Thyroid gland (tissue), 4 donors: ENCODE measurements around the gene YTHDC2. TPM values are rescaled to one million over a fixed set of nuclear protein-coding genes. Genes with fewer than 3 reads are reported as not detected.

Experiments
- DNase-seq, 2 donors: peaks; one replicate each; pipeline ENCODE4 v3.0.0-alpha.2; 2019
- H3K27ac ChIP-seq, 3 donors: fragments of 200-600 bp; sonication (generic); 1 replicate in 2 of 3; 2 replicates in 1 of 3; pipeline ENCODE4 v1.5.1; 2016 to 2019; ENCODE audit warnings: mild to moderate bottlenecking in 1 of 3, moderate library complexity in 1 of 3
- H3K27me3 ChIP-seq: fragments of 200-600 bp; sonication (generic); one replicate; pipeline ENCODE4 v1.5.1; 2019
- H3K36me3 ChIP-seq, 2 donors: fragments of 200-600 bp; sonication (generic); one replicate each; pipeline ENCODE4 v1.5.1; 2016 to 2019
- H3K4me1 ChIP-seq, 2 donors: fragments of 200-600 bp; sonication (generic); one replicate each; pipeline ENCODE4 v1.5.1; 2017 to 2019
- H3K4me3 ChIP-seq, 3 donors: fragments of 200-600 bp; sonication (generic); replicated peaks in 1 of 3; 1 replicate in 2 of 3; 2 replicates in 1 of 3; pipeline ENCODE4 v1.5.1; 2016; ENCODE audit warnings: mild to moderate bottlenecking in 1 of 3
- H3K9me3 ChIP-seq: fragments of 200-600 bp; sonication (generic); one replicate; pipeline ENCODE4 v1.5.1; 2017
- POLR2A ChIP-seq, 2 donors: fragments of 450-650 bp; IDR thresholded peaks; one replicate each; pipeline ENCODE4 v1.6.1; 2017; ENCODE audit warnings: antibody characterized with exemption in 2 of 2, mild to moderate bottlenecking in 2 of 2, moderate library complexity in 1 of 2
- WGBS, 2 donors: methylation state at CpG; one replicate each; pipeline ENCODE4 v1.1.5; 2017; 5-methylcytosine and 5-hydroxymethylcytosine counted together
- intact Hi-C: fragments of 100-400 bp; cut with DNase I; formaldehyde crosslinking; loops from one replicate; pipeline ENCODE4 v1.15.1; 2023
- total RNA-seq, 4 donors: library from RNA; depleted of rRNA; stranded (reverse); fragments of >200 nt; gene quantifications; one replicate each; pipeline ENCODE4 v1.2.3, GENCODE V29; 2016
- TF ChIP-seq, protein P1 (sequence below), 6 experiments: fragments of 200-600 bp in 3 of 6; fragments of 450-650 bp in 3 of 6; sonication (generic) in 3 of 6; IDR thresholded peaks; one replicate each; pipeline ENCODE4 v1.5.1; 2016 to 2019; ENCODE audit warnings: antibody characterized with exemption in 6 of 6, mild to moderate bottlenecking in 2 of 6, inconsistent platforms in 1 of 6, moderate library complexity in 1 of 6

The YTHDC2 gene
- total RNA-seq, 4 donors from 2014 or later, result 29.6 to 55.6 (median 41.7) TPM

DNA sequence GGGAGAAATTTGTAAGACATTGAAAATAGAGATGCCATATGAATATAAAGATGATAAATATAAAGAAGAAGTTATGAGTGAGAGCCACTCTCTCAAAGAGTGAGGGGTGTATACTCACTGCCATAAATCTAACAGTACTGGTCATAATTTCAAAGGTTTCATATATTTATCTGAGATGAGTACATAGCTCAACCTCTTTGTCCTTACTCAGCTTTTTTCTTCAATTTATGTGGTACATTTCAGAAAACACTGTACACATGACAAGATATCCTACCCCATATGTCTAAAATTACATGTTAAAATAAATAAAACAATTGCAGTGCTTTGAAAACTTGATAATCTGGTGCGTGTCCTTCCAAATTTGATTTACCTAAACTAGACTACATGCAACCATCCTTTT is 20.0 kb upstream of the YTHDC2 start:
- intact Hi-C loops, result no loop called here
- TF ChIP-seq POLR2A (IDR thresholded peaks at IDR 0.05), result no peak
- TF ChIP-seq, protein P1, sequence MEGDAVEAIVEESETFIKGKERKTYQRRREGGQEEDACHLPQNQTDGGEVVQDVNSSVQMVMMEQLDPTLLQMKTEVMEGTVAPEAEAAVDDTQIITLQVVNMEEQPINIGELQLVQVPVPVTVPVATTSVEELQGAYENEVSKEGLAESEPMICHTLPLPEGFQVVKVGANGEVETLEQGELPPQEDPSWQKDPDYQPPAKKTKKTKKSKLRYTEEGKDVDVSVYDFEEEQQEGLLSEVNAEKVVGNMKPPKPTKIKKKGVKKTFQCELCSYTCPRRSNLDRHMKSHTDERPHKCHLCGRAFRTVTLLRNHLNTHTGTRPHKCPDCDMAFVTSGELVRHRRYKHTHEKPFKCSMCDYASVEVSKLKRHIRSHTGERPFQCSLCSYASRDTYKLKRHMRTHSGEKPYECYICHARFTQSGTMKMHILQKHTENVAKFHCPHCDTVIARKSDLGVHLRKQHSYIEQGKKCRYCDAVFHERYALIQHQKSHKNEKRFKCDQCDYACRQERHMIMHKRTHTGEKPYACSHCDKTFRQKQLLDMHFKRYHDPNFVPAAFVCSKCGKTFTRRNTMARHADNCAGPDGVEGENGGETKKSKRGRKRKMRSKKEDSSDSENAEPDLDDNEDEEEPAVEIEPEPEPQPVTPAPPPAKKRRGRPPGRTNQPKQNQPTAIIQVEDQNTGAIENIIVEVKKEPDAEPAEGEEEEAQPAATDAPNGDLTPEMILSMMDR (IDR thresholded peaks at IDR 0.05), result no peak
- H3K4me1 ChIP-seq, result peaks cover 0 to 4% of the 10 kb centered on the region in 2 donors
- no peak for DNase-seq
- no peak overlapping the region for H3K4me3 ChIP-seq
- 78 to 91% methylated on average over 1 of the region's 1 CpG for WGBS, 2 donors
- H3K36me3 ChIP-seq, result no peaks in the 10 kb centered on the region
- no peaks in the 10 kb centered on the region for H3K9me3 ChIP-seq
- H3K27me3 ChIP-seq, result no peaks in the 10 kb centered on the region
- no peak overlapping the region for H3K27ac ChIP-seq

DNA sequence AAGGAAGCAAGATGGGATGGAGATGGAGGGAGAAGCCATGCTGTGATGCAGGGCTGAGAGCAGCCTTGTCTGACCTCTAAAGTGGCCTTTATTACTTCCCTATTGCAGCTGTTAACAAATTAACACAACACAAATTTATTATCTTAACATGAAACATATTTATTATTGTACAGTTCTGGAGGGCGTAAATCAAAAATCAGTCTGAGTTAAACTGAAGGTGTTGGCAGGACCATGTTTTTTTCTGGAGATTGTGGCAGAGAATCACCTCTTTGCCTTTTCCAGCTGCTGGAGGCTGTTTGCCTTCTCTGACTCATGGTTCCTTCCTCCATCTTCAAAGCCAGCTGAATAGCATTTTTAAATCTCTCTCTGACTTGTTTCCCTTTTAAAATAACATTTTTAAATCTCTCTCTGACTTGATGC is 18.1 kb upstream of the YTHDC2 start:
- no peak overlapping the region for H3K4me3 ChIP-seq
- no peak for DNase-seq
- H3K9me3 ChIP-seq, result no peaks in the 10 kb centered on the region
- no peak overlapping the region for H3K27ac ChIP-seq
- intact Hi-C loops, result no loop called here
- H3K4me1 ChIP-seq, result no peaks in the 10 kb centered on the region
- no peaks in the 10 kb centered on the region for H3K27me3 ChIP-seq
- no peaks in the 10 kb centered on the region for H3K36me3 ChIP-seq
- 82 to 83% methylated on average over 1 of the region's 1 CpG for WGBS, 2 donors
- no peak for TF ChIP-seq POLR2A (IDR thresholded peaks at IDR 0.05)
- TF ChIP-seq, protein P1 (IDR thresholded peaks at IDR 0.05), result no peak

DNA sequence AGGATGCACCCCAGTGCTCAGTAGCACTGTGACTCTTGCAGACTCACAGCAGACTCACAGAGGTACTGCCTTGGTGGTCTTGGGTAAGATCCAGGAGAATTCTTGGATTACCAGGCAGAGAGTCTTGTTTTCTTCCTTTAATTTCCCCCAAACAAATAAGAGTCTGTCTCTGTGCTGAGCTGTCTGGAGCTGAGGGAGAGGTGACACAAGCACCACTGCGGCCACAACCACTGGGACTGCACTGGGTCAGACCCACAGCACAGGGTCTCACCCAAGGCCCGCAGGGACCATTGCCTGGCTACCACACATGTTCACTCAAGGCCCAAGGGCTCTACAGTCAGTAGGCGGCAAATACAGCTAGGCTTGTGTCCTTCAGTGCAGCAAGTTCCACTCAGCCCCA is 11.4 kb upstream of the YTHDC2 start:
- Histone ChIP-seq H3K4me1 (no peaks in the 10 kb centered on the region), H3K4me3 (no peak overlapping the region), H3K27me3 (no peaks in the 10 kb centered on the region), H3K36me3 (no peaks in the 10 kb centered on the region), H3K9me3 (no peaks in the 10 kb centered on the region), H3K27ac (no peak overlapping the region)
- intact Hi-C loops, result no loop called here
- DNase-seq, result no peak
- 94% methylated on average over 3 of the region's 3 CpGs for WGBS, 2 donors
- TF ChIP-seq, protein P1 (IDR thresholded peaks at IDR 0.05), result no peak
- no peak for TF ChIP-seq POLR2A (IDR thresholded peaks at IDR 0.05)

DNA sequence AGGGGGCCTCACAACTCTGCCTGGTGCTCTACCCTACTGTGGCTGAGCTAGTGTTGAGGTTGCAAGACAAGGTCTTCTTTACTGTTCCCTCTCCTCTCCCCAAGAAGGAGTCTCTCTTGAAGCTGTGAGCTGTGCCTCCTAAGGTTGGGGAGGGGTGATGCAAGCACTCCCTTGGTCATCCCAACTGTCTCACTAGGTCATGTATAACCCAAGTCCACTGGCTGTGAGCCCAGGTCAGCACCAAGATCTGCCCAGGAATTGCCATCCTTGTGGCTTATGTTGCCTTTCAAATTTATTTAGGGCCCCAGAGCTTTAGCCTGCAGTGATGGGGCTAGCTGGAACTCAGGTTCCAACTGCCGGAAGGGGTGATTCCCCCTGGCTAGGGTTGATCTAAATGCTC is 10.3 kb upstream of the YTHDC2 start:
- H3K4me3 ChIP-seq, result no peak overlapping the region
- intact Hi-C loops, result no loop called here
- 100% methylated on average over 1 of the region's 1 CpG for WGBS, 2 donors
- H3K36me3 ChIP-seq, result no peaks in the 10 kb centered on the region
- H3K9me3 ChIP-seq, result no peaks in the 10 kb centered on the region
- no peaks in the 10 kb centered on the region for H3K27me3 ChIP-seq
- no peak overlapping the region for H3K27ac ChIP-seq
- TF ChIP-seq, protein P1 (IDR thresholded peaks at IDR 0.05), result no peak
- TF ChIP-seq POLR2A (IDR thresholded peaks at IDR 0.05), result no peak
- DNase-seq, result no peak
- no peaks in the 10 kb centered on the region for H3K4me1 ChIP-seq

DNA sequence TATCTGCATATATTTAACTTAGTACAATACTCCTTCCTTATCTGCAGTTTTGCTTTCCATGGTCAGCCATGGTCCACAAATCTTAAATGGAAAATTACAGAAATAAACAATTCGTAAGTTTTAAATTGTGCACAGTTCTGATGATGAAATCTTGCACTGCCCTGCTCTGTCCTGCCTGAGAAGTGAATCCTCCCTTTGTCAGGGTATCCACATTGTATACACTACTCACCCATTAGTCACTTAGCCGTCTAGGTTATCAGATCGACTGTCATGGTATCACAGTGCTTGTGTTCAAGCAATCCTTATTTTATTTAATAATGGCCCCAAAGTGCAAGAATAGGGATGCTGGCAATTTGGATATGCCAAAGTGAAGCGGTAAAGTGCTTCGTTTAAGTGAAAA is 8.3 kb upstream of the YTHDC2 start:
- Histone ChIP-seq H3K27me3 (no peaks in the 10 kb centered on the region), H3K4me3 (no peak overlapping the region), H3K27ac (no peak overlapping the region), H3K4me1 (no peaks in the 10 kb centered on the region), H3K9me3 (no peaks in the 10 kb centered on the region), H3K36me3 (no peaks in the 10 kb centered on the region)
- 80 to 86% methylated on average over 5 of the region's 5 CpGs for WGBS, 2 donors
- TF ChIP-seq POLR2A (IDR thresholded peaks at IDR 0.05), result no peak
- TF ChIP-seq, protein P1 (IDR thresholded peaks at IDR 0.05), result no peak
- DNase-seq, result no peak
- intact Hi-C loops, result no loop called here
